ENCODE data around the gene MRPL53. TPM values are rescaled to one million over a fixed set of nuclear protein-coding genes. Genes with fewer than 3 reads are reported as not detected.

MRPL53 gene
- total and polyA plus RNA-seq, 2 of the 13 experiments (the other 11 are each of a cell fraction or from before 2014, with no cell fraction given), result 34.3 to 51.9 TPM

- TF ChIP-seq ZNF503 (CRISPR knock-in tag; IDR thresholded peaks at IDR 0.05), result peak; percentile 49; the same call in 1 of the 2 replicates
- no peak; the same call in 1 of the 2 replicates for TF ChIP-seq ONECUT2 (CRISPR knock-in tag; IDR thresholded peaks at IDR 0.05)
- TF ChIP-seq, protein P1, sequence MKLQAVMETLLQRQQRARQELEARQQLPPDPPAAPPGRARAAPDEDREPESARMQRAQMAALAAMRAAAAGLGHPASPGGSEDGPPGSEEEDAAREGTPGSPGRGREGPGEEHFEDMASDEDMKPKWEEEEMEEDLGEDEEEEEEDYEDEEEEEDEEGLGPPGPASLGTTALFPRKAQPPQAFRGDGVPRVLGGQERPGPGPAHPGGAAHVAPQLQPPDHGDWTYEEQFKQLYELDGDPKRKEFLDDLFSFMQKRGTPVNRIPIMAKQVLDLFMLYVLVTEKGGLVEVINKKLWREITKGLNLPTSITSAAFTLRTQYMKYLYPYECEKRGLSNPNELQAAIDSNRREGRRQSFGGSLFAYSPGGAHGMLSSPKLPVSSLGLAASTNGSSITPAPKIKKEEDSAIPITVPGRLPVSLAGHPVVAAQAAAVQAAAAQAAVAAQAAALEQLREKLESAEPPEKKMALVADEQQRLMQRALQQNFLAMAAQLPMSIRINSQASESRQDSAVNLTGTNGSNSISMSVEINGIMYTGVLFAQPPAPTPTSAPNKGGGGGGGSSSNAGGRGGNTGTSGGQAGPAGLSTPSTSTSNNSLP (IDR thresholded peaks at IDR 0.05; ENCODE audit: low read depth, low read length), result peak; percentile 83
- TF ChIP-seq ZNF83 (CRISPR knock-in tag; IDR thresholded peaks at IDR 0.05; ENCODE audit: borderline replicate concordance), result peak; percentile 58; the same call in 1 of the 2 replicates
- peak; percentile 97; the same call in 1 of the 2 replicates for TF ChIP-seq ZNF556 (CRISPR knock-in tag; IDR thresholded peaks at IDR 0.05; ENCODE audit: borderline replicate concordance)
- TF ChIP-seq, protein P2, sequence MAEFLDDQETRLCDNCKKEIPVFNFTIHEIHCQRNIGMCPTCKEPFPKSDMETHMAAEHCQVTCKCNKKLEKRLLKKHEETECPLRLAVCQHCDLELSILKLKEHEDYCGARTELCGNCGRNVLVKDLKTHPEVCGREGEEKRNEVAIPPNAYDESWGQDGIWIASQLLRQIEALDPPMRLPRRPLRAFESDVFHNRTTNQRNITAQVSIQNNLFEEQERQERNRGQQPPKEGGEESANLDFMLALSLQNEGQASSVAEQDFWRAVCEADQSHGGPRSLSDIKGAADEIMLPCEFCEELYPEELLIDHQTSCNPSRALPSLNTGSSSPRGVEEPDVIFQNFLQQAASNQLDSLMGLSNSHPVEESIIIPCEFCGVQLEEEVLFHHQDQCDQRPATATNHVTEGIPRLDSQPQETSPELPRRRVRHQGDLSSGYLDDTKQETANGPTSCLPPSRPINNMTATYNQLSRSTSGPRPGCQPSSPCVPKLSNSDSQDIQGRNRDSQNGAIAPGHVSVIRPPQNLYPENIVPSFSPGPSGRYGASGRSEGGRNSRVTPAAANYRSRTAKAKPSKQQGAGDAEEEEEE (CRISPR knock-in tag; IDR thresholded peaks at IDR 0.05; ENCODE audit: borderline replicate concordance), result no peak
- no peak for TF ChIP-seq SNRNP70 (IDR thresholded peaks at IDR 0.05; ENCODE audit: low read depth, low read length)
- peak; percentile 56 to 62; a peak in 2 of 4 replicates for TF ChIP-seq MAFK (conservative IDR thresholded peaks at IDR 0.05 in 1 of 2, IDR thresholded peaks at IDR 0.05 in 1 of 2; ENCODE audit: low read length in 2 of 2)
- TF ChIP-seq THAP11 (CRISPR knock-in tag; IDR thresholded peaks at IDR 0.05), result peak; percentile 98
- peak; percentile 90; the same call in 1 of the 2 replicates for TF ChIP-seq ZBTB26 (CRISPR knock-in tag; IDR thresholded peaks at IDR 0.05; ENCODE audit: borderline replicate concordance)
- TF ChIP-seq, protein P3, sequence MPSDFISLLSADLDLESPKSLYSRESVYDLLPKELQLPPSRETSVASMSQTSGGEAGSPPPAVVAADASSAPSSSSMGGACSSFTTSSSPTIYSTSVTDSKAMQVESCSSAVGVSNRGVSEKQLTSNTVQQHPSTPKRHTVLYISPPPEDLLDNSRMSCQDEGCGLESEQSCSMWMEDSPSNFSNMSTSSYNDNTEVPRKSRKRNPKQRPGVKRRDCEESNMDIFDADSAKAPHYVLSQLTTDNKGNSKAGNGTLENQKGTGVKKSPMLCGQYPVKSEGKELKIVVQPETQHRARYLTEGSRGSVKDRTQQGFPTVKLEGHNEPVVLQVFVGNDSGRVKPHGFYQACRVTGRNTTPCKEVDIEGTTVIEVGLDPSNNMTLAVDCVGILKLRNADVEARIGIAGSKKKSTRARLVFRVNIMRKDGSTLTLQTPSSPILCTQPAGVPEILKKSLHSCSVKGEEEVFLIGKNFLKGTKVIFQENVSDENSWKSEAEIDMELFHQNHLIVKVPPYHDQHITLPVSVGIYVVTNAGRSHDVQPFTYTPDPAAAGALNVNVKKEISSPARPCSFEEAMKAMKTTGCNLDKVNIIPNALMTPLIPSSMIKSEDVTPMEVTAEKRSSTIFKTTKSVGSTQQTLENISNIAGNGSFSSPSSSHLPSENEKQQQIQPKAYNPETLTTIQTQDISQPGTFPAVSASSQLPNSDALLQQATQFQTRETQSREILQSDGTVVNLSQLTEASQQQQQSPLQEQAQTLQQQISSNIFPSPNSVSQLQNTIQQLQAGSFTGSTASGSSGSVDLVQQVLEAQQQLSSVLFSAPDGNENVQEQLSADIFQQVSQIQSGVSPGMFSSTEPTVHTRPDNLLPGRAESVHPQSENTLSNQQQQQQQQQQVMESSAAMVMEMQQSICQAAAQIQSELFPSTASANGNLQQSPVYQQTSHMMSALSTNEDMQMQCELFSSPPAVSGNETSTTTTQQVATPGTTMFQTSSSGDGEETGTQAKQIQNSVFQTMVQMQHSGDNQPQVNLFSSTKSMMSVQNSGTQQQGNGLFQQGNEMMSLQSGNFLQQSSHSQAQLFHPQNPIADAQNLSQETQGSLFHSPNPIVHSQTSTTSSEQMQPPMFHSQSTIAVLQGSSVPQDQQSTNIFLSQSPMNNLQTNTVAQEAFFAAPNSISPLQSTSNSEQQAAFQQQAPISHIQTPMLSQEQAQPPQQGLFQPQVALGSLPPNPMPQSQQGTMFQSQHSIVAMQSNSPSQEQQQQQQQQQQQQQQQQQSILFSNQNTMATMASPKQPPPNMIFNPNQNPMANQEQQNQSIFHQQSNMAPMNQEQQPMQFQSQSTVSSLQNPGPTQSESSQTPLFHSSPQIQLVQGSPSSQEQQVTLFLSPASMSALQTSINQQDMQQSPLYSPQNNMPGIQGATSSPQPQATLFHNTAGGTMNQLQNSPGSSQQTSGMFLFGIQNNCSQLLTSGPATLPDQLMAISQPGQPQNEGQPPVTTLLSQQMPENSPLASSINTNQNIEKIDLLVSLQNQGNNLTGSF (CRISPR knock-in tag; IDR thresholded peaks at IDR 0.05), result no peak
- peak; percentile 98; the same call in 2 of the 3 replicates for TF ChIP-seq MXI1 (IDR thresholded peaks at IDR 0.05; ENCODE audit: borderline replicate concordance, low read depth, low read length)
- peak; percentile 96 for TF ChIP-seq MIXL1 (CRISPR knock-in tag; IDR thresholded peaks at IDR 0.05)
- TF ChIP-seq DNMT3B (CRISPR knock-in tag; conservative IDR thresholded peaks at IDR 0.05), result peak; percentile 91
- TF ChIP-seq EED (CRISPR knock-in tag; IDR thresholded peaks at IDR 0.05), result no peak; the same call in 1 of the 2 replicates
- no peak for TF ChIP-seq ZNF256 (CRISPR knock-in tag; conservative IDR thresholded peaks at IDR 0.05)
These were observed 17.6 kb downstream of the MRPL53 start, which contains the start of gene INO80B (continued) for GRCh38 chr2:74454654-74455511.

All from HepG2 (cell line).